Measurements from ENCODE around the gene UMODL1. TPM values are rescaled to one million over a fixed set of nuclear protein-coding genes. Genes with fewer than 3 reads are reported as not detected.
A peak's percentile ranks its signal among the peaks of the same experiment; 100 is the strongest.

The UMODL1 gene
- total RNA-seq, 1 donor from 2014 or later, result not detected

GRCh38 chr21:42122398-42122797 is 51.3 kb downstream of the UMODL1 start:
- no peaks in the 10 kb centered on the region for H3K36me3 Mint-ChIP-seq
- H3K79me2 ChIP-seq (ENCODE audit: low read depth), result no peaks in the 10 kb centered on the region
- H3K9me3 Mint-ChIP-seq, result no peaks in the 10 kb centered on the region
- peaks cover 13% of the 10 kb centered on the region for H3K27me3 ChIP-seq
- H2AFZ ChIP-seq (replicated peaks), result no peak overlapping the region
- no peaks in the 10 kb centered on the region for H3K36me3 ChIP-seq
- no peaks in the 10 kb centered on the region for H3F3A ChIP-seq (ENCODE audit: low read depth)
- H4K20me1 ChIP-seq (ENCODE audit: low read depth), result no peaks in the 10 kb centered on the region
- no peak overlapping the region for H3K27ac ChIP-seq
- no peaks in the 10 kb centered on the region for H3K9me3 ChIP-seq (ENCODE audit: low read depth)
- H3K4me2 ChIP-seq, result no peak overlapping the region
- H3K4me1 Mint-ChIP-seq, result peaks cover 10% of the 10 kb centered on the region
- no peak overlapping the region for H3K9ac ChIP-seq
- no peak overlapping the region for H3K27ac Mint-ChIP-seq
- no peak for DNase-seq (ENCODE audit: low spot score)
- peaks cover 6% of the 10 kb centered on the region for H3K27me3 Mint-ChIP-seq (ENCODE audit: insufficient read depth, low read depth)
- TF ChIP-seq EZH2phosphoT487 (IDR thresholded peaks at IDR 0.05) (no peak), EZH2 (IDR thresholded peaks at IDR 0.05) (no peak), CTCF (IDR thresholded peaks at IDR 0.05) (no peak)
- no peak overlapping the region for H3K4me3 ChIP-seq
- H3K4me3 Mint-ChIP-seq, result no peak overlapping the region
- H3K4me1 ChIP-seq, result peaks cover 8% of the 10 kb centered on the region

GRCh38 chr21:42122808-42123207 is 51.7 kb downstream of the UMODL1 start:
- peaks cover 8% of the 10 kb centered on the region for H3K27me3 Mint-ChIP-seq (ENCODE audit: insufficient read depth, low read depth)
- H3K4me1 Mint-ChIP-seq, result peaks cover 6% of the 10 kb centered on the region
- Histone ChIP-seq H3K27me3 (peaks cover 10% of the 10 kb centered on the region), H3K4me3 (no peak overlapping the region), H3K9me3 (ENCODE audit: low read depth) (no peaks in the 10 kb centered on the region), H2AFZ (replicated peaks) (no peak overlapping the region), H3K4me2 (no peak overlapping the region), H3K27ac (no peak overlapping the region), H3K79me2 (ENCODE audit: low read depth) (no peaks in the 10 kb centered on the region), H3K36me3 (no peaks in the 10 kb centered on the region), H3F3A (ENCODE audit: low read depth) (no peaks in the 10 kb centered on the region), H4K20me1 (ENCODE audit: low read depth) (no peaks in the 10 kb centered on the region), H3K4me1 (peaks cover 8% of the 10 kb centered on the region), H3K9ac (no peak overlapping the region)
- H3K36me3 Mint-ChIP-seq, result no peaks in the 10 kb centered on the region
- H3K4me3 Mint-ChIP-seq, result no peak overlapping the region
- no peak for DNase-seq (ENCODE audit: low spot score)
- H3K27ac Mint-ChIP-seq, result no peak overlapping the region
- H3K9me3 Mint-ChIP-seq, result no peaks in the 10 kb centered on the region
- TF ChIP-seq EZH2 (IDR thresholded peaks at IDR 0.05) (no peak), EZH2phosphoT487 (IDR thresholded peaks at IDR 0.05) (no peak), CTCF (IDR thresholded peaks at IDR 0.05) (no peak)

GRCh38 chr21:42123219-42123908 is 52.2 kb downstream of the UMODL1 start:
- H3K4me3 ChIP-seq, result no peak overlapping the region

More at GRCh38 chr21:42123219-42123908, 52.2 kb downstream of the UMODL1 start:
- Mint-ChIP-seq H3K27ac (peak overlapping the region; percentile 11), H3K27me3 (ENCODE audit: insufficient read depth, low read depth) (peaks cover 8% of the 10 kb centered on the region), H3K4me1 (peaks cover 7% of the 10 kb centered on the region), H3K36me3 (no peaks in the 10 kb centered on the region), H3K9me3 (no peaks in the 10 kb centered on the region), H3K4me3 (peak overlapping the region; percentile 0)
- Histone ChIP-seq H3K9me3 (ENCODE audit: low read depth) (no peaks in the 10 kb centered on the region), H3K27me3 (peaks cover 5% of the 10 kb centered on the region), H3K4me2 (no peak overlapping the region), H3K27ac (no peak overlapping the region), H2AFZ (replicated peaks) (no peak overlapping the region), H3K4me1 (peaks cover 8% of the 10 kb centered on the region), H4K20me1 (ENCODE audit: low read depth) (no peaks in the 10 kb centered on the region), H3K79me2 (ENCODE audit: low read depth) (no peaks in the 10 kb centered on the region), H3K9ac (no peak overlapping the region), H3K36me3 (no peaks in the 10 kb centered on the region), H3F3A (ENCODE audit: low read depth) (no peaks in the 10 kb centered on the region)
- DNase-seq (ENCODE audit: low spot score), result no peak
- no peak for TF ChIP-seq EZH2 (IDR thresholded peaks at IDR 0.05)
- TF ChIP-seq EZH2phosphoT487 (IDR thresholded peaks at IDR 0.05), result no peak
- no peak for TF ChIP-seq CTCF (IDR thresholded peaks at IDR 0.05)
